GM20431 (cell line): ENCODE data around the gene ROPN1.
"Not testable (repeated sequence)": the region's sequence is repeated elsewhere in the genome, so short reads cannot be mapped to it uniquely, and the experiment has no call there.

Source experiments
- in situ Hi-C: fragments of 300-500 bp; cut with MseI, MboI; formaldehyde crosslinking; loops from one replicate; pipeline ENCODE4 v1.15.0; 2020; ENCODE audit warnings: low sequenced_read_pairs; ENCODE audit not compliant: unreplicated experiment

The ROPN1 gene

GRCh38 chr3:123991730-123992588 is at the start of gene ROPN1:
TSS of gene ROPN1 (minus strand) at chr3:123992124. CDS start at chr3:123980481, 11,643 bp downstream.
- in situ Hi-C loops, result not testable (repeated sequence)

- in situ Hi-C loops, result no loop called here
Measured at GRCh38 chr3:124041553-124041952, 49.6 kb upstream of the ROPN1 start.

- in situ Hi-C loops, result no loop called here
Measured at GRCh38 chr3:124037326-124037725, 45.4 kb upstream of the ROPN1 start.

GRCh38 chr3:124036214-124036613 is 44.3 kb upstream of the ROPN1 start:
- in situ Hi-C loops, result not testable (repeated sequence)

- in situ Hi-C loops, result no loop called here
Measured at GRCh38 chr3:124035463-124036121, 43.7 kb upstream of the ROPN1 start.

GRCh38 chr3:124034844-124035152 is 42.9 kb upstream of the ROPN1 start:
- in situ Hi-C loops, result no loop called here

- in situ Hi-C loops, result no loop called here
Measured at GRCh38 chr3:124034016-124034843, 42.3 kb upstream of the ROPN1 start.

- in situ Hi-C loops, result no loop called here
Measured at GRCh38 chr3:124033360-124034015, 41.6 kb upstream of the ROPN1 start, which contains the start of gene KALRN. TSS of gene KALRN (plus strand) at chr3:124033369.

GRCh38 chr3:124032881-124033359 is 41.0 kb upstream of the ROPN1 start:
- in situ Hi-C loops, result no loop called here

GRCh38 chr3:124032311-124032880 is 40.5 kb upstream of the ROPN1 start:
- in situ Hi-C loops, result no loop called here

GRCh38 chr3:124026516-124026915 is 34.6 kb upstream of the ROPN1 start:
- in situ Hi-C loops, result no loop called here

GRCh38 chr3:124023531-124023930 is 31.6 kb upstream of the ROPN1 start:
- in situ Hi-C loops, result not testable (repeated sequence)

- in situ Hi-C loops, result no loop called here
Measured at GRCh38 chr3:124019291-124019690, 27.4 kb upstream of the ROPN1 start.

GRCh38 chr3:124017502-124017901 is 25.6 kb upstream of the ROPN1 start:
- in situ Hi-C loops, result not testable (repeated sequence)

GRCh38 chr3:124016483-124016882 is 24.6 kb upstream of the ROPN1 start:
- in situ Hi-C loops, result not testable (repeated sequence)

GRCh38 chr3:124014366-124014942 is 22.5 kb upstream of the ROPN1 start:
- in situ Hi-C loops, result no loop called here

- in situ Hi-C loops, result not testable (repeated sequence)
Measured at GRCh38 chr3:124008321-124008720, 16.4 kb upstream of the ROPN1 start.

- in situ Hi-C loops, result no loop called here
Measured at GRCh38 chr3:124007186-124007585, 15.3 kb upstream of the ROPN1 start.

- in situ Hi-C loops, result not testable (repeated sequence)
Measured at GRCh38 chr3:124002405-124003079, 10.6 kb upstream of the ROPN1 start.
